Testis (tissue), 3 donors: Measurements from ENCODE around the gene PTRHD1. TPM values are rescaled to one million over a fixed set of nuclear protein-coding genes. Genes with fewer than 3 reads are reported as not detected.

Source experiments
- DNase-seq: peaks from one replicate; pipeline ENCODE4 v3.0.0-alpha.2; 2019
- H3K27ac ChIP-seq, 2 donors: fragments of 200-600 bp; sonication (generic); one replicate each; pipeline ENCODE4 v1.5.1; 2019
- H3K27me3 ChIP-seq: fragments of 200-600 bp; sonication (generic); one replicate; pipeline ENCODE4 v1.5.1; 2019
- H3K36me3 ChIP-seq: fragments of 200-600 bp; sonication (generic); one replicate; pipeline ENCODE4 v1.5.1; 2017; ENCODE audit warnings: low read depth; ENCODE audit errors: missing control alignments
- H3K4me1 ChIP-seq: fragments of 200-600 bp; sonication (generic); one replicate; pipeline ENCODE4 v1.5.1; 2019
- H3K4me3 ChIP-seq, 2 donors: fragments of 200-600 bp; sonication (generic); one replicate each; pipeline ENCODE4 v1.5.1; 2017 to 2019
- H3K9me3 ChIP-seq: fragments of 200-600 bp; sonication (generic); one replicate; pipeline ENCODE4 v1.5.1; 2017
- POLR2A ChIP-seq: fragments of 450-650 bp; IDR thresholded peaks from one replicate; pipeline ENCODE4 v1.6.1; 2017; ENCODE audit warnings: antibody characterized with exemption, mild to moderate bottlenecking, moderate library complexity
- WGBS, 2 donors: methylation state at CpG; one replicate each; pipeline ENCODE4 v1.1.5; 2018; 5-methylcytosine and 5-hydroxymethylcytosine counted together
- intact Hi-C: fragments of 100-400 bp; cut with DNase I; formaldehyde crosslinking; loops from one replicate; pipeline ENCODE4 v1.15.1; 2023; ENCODE audit warnings: low total_unique reads
- polyA plus RNA-seq: library from polyadenylated mRNA; stranded (reverse); fragments of 350-450 nt; fragmentation: Illumina TruSeq; extraction: RNeasy Lipid Tissue Mini Kit (QIAGEN cat#74804); gene quantifications from one replicate; pipeline ENCODE4 v1.2.3, GENCODE V29; 2014; ENCODE audit warnings: low read depth, low replicate concordance; ENCODE audit not compliant: insufficient read depth
- total RNA-seq, 2 donors: library from RNA; depleted of rRNA; stranded (reverse); fragments of >200 nt; gene quantifications; one replicate each; pipeline ENCODE4 v1.2.3, GENCODE V29; 2016
- TF ChIP-seq, protein P1 (sequence below), 3 experiments: fragments of 450-650 bp in 2 of 3; fragments of 200-600 bp in 1 of 3; sonication (generic) in 1 of 3; IDR thresholded peaks; one replicate each; pipeline ENCODE4 v1.5.1; 2016 to 2019; ENCODE audit warnings: antibody characterized with exemption in 3 of 3, mild to moderate bottlenecking in 2 of 3, moderate library complexity in 1 of 3

PTRHD1 gene
- total and polyA plus RNA-seq, 3 donors from 2014 or later: 60.4 to 122 (median 61.3) TPM

DNA sequence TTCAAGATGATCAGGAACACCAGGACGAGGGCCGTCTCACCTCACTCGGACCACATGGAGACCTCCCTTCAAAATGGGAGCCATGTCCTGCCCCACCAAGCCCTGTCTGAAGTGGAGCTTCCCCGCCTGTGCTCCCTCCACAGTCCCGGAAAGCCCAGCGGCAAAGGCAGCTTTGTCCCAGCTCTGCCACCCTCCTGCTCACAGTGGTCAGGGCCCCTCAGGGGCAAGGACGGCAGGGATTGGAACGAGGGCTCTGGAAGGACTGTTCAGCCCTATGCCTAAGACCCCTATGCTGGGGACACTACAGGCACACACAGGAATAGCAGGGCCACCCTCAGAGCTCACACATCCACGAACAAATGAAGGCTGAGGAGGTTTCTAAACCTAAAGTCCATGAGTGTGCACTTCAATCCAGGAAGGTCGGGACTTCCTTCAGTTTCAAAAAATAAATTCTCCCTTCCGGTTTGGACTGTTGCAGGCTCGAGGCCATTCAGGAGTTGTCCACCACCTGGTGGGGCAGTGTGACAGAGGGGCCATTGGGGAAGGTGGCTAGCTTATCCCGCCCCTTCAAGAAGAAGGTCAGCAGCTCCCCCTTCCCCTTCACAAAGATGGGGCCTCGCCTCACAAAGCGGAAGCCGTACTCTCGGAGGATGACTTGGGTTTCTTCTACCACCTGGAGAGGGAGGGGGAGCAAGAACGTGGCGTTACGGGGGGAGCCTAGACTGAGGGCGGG, 26.4 kb upstream of the PTRHD1 start:
- no peak for TF ChIP-seq POLR2A
- TF ChIP-seq, protein P1, sequence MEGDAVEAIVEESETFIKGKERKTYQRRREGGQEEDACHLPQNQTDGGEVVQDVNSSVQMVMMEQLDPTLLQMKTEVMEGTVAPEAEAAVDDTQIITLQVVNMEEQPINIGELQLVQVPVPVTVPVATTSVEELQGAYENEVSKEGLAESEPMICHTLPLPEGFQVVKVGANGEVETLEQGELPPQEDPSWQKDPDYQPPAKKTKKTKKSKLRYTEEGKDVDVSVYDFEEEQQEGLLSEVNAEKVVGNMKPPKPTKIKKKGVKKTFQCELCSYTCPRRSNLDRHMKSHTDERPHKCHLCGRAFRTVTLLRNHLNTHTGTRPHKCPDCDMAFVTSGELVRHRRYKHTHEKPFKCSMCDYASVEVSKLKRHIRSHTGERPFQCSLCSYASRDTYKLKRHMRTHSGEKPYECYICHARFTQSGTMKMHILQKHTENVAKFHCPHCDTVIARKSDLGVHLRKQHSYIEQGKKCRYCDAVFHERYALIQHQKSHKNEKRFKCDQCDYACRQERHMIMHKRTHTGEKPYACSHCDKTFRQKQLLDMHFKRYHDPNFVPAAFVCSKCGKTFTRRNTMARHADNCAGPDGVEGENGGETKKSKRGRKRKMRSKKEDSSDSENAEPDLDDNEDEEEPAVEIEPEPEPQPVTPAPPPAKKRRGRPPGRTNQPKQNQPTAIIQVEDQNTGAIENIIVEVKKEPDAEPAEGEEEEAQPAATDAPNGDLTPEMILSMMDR (IDR thresholded peaks at IDR 0.05): no peak
- intact Hi-C loops: no loop called here
- Histone ChIP-seq H3K27ac (peak overlapping the region in 1 of 2 donors; percentile 39), H3K27me3 (no peaks in the 10 kb centered on the region), H3K4me3 (no peak overlapping the region), H3K36me3 (no peaks in the 10 kb centered on the region), H3K9me3 (no peaks in the 10 kb centered on the region), H3K4me1 (peaks cover 4% of the 10 kb centered on the region)
- WGBS, 2 donors: 87 to 92% methylated on average over 19 to 20 of the region's 21 CpGs
- peak; percentile 10 for DNase-seq

DNA sequence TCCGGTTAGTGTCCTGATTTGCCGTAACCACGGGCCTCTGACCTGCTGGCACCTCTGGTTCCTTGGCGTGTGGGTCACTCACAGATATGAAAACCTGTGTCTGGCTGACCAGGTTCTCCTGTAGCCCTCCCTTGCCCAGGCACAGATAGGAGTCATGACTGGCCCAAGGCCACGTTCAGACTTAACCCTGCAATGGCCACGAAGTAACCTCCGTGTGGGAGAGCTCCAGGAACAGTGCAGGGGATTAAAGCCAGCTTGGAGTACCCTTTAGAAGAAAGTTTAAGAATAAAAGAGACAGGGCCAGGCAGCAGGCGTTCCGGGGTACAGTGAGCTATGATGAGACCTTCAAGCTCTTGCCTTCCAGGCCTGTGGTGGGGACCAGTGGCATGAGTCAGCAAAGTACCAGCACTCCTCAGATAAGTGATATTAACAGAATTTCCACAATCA, 25.6 kb upstream of the PTRHD1 start:
- 43 to 47% methylated on average over 9 of the region's 9 CpGs for WGBS, 2 donors
- DNase-seq: peak; percentile 15
- H3K4me1 ChIP-seq: peaks cover 4% of the 10 kb centered on the region
- H3K36me3 ChIP-seq: no peaks in the 10 kb centered on the region
- no peaks in the 10 kb centered on the region for H3K9me3 ChIP-seq
- no peak overlapping the region for H3K4me3 ChIP-seq
- H3K27me3 ChIP-seq: no peaks in the 10 kb centered on the region
- intact Hi-C loops: no loop called here
- H3K27ac ChIP-seq: peak overlapping the region in 1 of 2 donors; percentile 39
- TF ChIP-seq, protein P1 (IDR thresholded peaks at IDR 0.05): no peak
- no peak for TF ChIP-seq POLR2A

- 85 to 89% methylated on average over 4 of the region's 4 CpGs for WGBS, 2 donors
- Histone ChIP-seq H3K27ac (no peak overlapping the region), H3K27me3 (no peaks in the 10 kb centered on the region), H3K36me3 (no peaks in the 10 kb centered on the region), H3K9me3 (no peaks in the 10 kb centered on the region), H3K4me3 (no peak overlapping the region), H3K4me1 (peaks cover 4% of the 10 kb centered on the region)
- DNase-seq: no peak
- no peak for TF ChIP-seq POLR2A
- TF ChIP-seq, protein P1 (IDR thresholded peaks at IDR 0.05): no peak
- intact Hi-C loops: no loop called here
Observed at GRCh38 chr2:24816884-24817283, 23.7 kb upstream of the PTRHD1 start.

GRCh38 chr2:24816404-24816803, 23.2 kb upstream of the PTRHD1 start:
- intact Hi-C loops: no loop called here
- Histone ChIP-seq H3K9me3 (no peaks in the 10 kb centered on the region), H3K27me3 (no peaks in the 10 kb centered on the region), H3K4me3 (no peak overlapping the region), H3K36me3 (no peaks in the 10 kb centered on the region), H3K4me1 (peaks cover 4% of the 10 kb centered on the region), H3K27ac (no peak overlapping the region)
- no peak for TF ChIP-seq POLR2A
- TF ChIP-seq, protein P1 (IDR thresholded peaks at IDR 0.05): no peak
- 96% methylated on average over 6 of the region's 6 CpGs for WGBS, 2 donors
- no peak for DNase-seq

DNA sequence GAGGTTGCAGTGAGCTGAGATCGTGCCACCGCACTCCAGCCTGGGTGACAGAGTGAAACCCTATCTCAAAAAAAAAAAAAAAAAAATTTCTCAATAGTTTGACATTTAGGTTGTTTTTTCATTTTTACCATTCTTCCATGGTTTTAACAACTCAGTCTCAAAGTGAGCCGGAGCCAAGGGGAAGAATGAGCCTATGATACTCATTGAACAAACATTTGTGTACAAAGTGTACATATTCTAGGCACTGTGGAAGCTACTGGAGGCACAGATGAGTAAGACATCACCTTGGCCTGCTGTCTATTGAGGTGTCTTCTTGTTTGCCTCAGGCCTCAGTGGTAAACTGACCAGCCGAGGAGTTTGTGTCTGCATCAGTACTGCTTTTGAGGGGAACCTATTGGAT, 22.0 kb upstream of the PTRHD1 start:
- DNase-seq: peak; percentile 8
- intact Hi-C loops: no loop called here
- no peak overlapping the region for H3K27ac ChIP-seq
- peaks cover 4% of the 10 kb centered on the region for H3K4me1 ChIP-seq
- no peak for TF ChIP-seq POLR2A
- H3K9me3 ChIP-seq: no peaks in the 10 kb centered on the region
- H3K4me3 ChIP-seq: no peak overlapping the region
- no peaks in the 10 kb centered on the region for H3K27me3 ChIP-seq
- no peaks in the 10 kb centered on the region for H3K36me3 ChIP-seq
- whole genome bisulfite sequencing, 2 donors: 95 to 98% methylated on average over 4 of the region's 4 CpGs
